ENCODE results near the gene PDGFB.

The PDGFB gene

DNA sequence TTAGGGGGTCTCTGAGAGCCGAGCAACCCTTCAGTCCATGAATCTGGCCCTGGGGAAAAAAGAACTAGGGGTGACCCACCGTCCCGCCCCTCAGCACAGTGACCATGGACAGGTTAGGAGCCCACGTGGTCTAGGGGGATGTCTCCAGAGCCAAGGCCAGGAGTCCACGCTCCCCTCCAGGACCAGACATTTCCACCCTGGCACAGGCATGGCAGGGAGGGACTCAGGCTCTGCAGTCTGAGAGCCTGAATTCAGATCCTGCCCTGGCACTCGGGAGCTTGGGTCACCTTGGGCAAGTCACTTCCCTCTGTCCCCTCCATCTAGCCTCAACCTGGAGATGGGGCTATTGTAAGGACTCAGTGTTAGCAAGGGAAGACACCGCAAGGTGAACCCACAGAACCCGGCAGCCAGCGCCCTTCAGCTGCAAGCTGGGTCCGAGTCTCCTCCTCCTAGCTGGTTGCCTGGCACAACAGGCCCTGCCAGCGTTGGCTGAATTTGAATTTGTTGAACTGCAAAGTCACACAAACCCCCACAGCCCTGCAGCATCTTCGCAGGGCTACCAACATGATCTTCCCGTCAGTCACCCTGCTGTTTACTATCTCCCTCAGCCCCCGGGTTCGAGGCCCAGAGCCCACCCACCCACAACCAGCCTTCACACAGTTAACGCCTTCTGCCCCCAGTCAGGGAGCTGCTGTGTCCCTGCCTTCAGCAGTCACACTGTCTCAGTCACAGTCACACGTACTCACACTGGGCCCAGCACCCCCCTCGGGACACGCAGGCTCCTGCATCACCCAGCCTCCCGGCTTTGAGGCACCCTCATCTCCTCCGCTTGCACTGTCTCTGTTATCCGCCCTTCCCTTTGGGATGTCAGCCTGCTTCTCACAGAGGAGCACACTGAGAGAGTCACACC lies 603 bp upstream of the PDGFB start:
- H3K27ac ChIP-seq = no peak overlapping the region
- H3K27me3 ChIP-seq (ENCODE audit: insufficient read depth, low read depth) = peaks cover 67% of the 10 kb centered on the region
- no peaks in the 10 kb centered on the region for H3K36me3 ChIP-seq (ENCODE audit: insufficient read depth)
- no peaks in the 10 kb centered on the region for H3K79me2 ChIP-seq (ENCODE audit: insufficient read depth, low read depth)
- no peak overlapping the region for H3K9ac ChIP-seq
- H4K20me1 ChIP-seq (ENCODE audit: insufficient read depth) = no peaks in the 10 kb centered on the region
- no peak overlapping the region for H3K4me2 ChIP-seq
- TF ChIP-seq CTCF (conservative IDR thresholded peaks at IDR 0.05; ENCODE audit: low read depth, low read length) = no peak
- no peaks in the 10 kb centered on the region for H3K4me1 ChIP-seq (ENCODE audit: low read depth, poor library complexity, severe bottlenecking)
- no peak overlapping the region for H2AFZ ChIP-seq (ENCODE audit: low read depth)
- H3K4me3 ChIP-seq (IDR thresholded peaks at IDR 0.05; ENCODE audit: insufficient read depth, low read depth, low read length) = no peak overlapping the region

GRCh38 chr22:39244136-39244495 lies 666 bp downstream of the PDGFB start:
- H4K20me1 ChIP-seq (ENCODE audit: insufficient read depth) = no peaks in the 10 kb centered on the region
- no peak overlapping the region for H2AFZ ChIP-seq (ENCODE audit: low read depth)
- H3K27ac ChIP-seq = no peak overlapping the region
- TF ChIP-seq CTCF (conservative IDR thresholded peaks at IDR 0.05; ENCODE audit: low read depth, low read length) = no peak
- no peaks in the 10 kb centered on the region for H3K79me2 ChIP-seq (ENCODE audit: insufficient read depth, low read depth)
- H3K9ac ChIP-seq = no peak overlapping the region
- H3K27me3 ChIP-seq (ENCODE audit: insufficient read depth, low read depth) = peaks cover 61% of the 10 kb centered on the region
- H3K4me1 ChIP-seq (ENCODE audit: low read depth, poor library complexity, severe bottlenecking) = no peaks in the 10 kb centered on the region
- no peak overlapping the region for H3K4me3 ChIP-seq (IDR thresholded peaks at IDR 0.05; ENCODE audit: insufficient read depth, low read depth, low read length)
- no peak overlapping the region for H3K4me2 ChIP-seq
- H3K36me3 ChIP-seq (ENCODE audit: insufficient read depth) = no peaks in the 10 kb centered on the region

DNA sequence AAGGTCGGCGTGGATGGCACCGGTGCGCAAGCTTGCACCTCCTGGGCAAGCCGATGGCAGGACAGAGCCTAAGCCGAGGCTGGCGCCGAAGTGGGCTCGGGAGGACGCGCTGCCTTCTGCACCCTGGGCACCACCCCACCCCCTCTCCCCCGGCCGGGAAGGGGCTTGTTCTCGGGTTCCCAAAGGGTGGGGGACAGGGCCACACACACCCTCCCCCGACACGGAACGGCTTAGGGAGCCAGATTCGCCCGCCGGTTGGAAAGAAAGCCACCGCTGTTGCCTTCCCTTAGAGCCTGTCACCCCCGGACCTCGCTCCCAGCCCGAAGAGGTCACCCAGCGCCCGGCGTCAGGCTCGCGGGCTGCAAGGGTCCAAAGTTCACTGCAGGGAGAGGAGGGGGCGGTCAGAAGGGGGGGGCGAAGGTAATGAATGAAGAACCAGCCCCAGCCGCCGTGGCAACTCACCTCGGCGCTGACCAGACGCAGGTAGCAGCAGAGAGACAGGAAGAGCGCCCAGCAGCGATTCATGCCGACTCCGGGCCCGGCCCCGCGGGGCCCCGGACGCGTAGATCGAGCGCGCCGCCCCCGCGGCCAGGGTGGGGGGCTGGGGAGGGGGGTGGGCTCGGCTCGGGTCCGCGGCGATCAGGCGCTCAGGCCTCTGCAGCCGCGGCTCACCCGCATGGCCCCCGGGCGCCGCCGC lies 1.2 kb downstream of the PDGFB start:
- no peak overlapping the region for H3K4me3 ChIP-seq (IDR thresholded peaks at IDR 0.05; ENCODE audit: insufficient read depth, low read depth, low read length)

More for the DNA sequence above, 1.2 kb downstream of the PDGFB start:
- H3K36me3 ChIP-seq (ENCODE audit: insufficient read depth) = no peaks in the 10 kb centered on the region
- no peak overlapping the region for H3K9ac ChIP-seq
- H3K79me2 ChIP-seq (ENCODE audit: insufficient read depth, low read depth) = no peaks in the 10 kb centered on the region
- H4K20me1 ChIP-seq (ENCODE audit: insufficient read depth) = no peaks in the 10 kb centered on the region
- no peak for TF ChIP-seq CTCF (conservative IDR thresholded peaks at IDR 0.05; ENCODE audit: low read depth, low read length)
- H2AFZ ChIP-seq (ENCODE audit: low read depth) = no peak overlapping the region
- H3K27me3 ChIP-seq (ENCODE audit: insufficient read depth, low read depth) = peaks cover 61% of the 10 kb centered on the region
- no peak overlapping the region for H3K27ac ChIP-seq
- H3K4me1 ChIP-seq (ENCODE audit: low read depth, poor library complexity, severe bottlenecking) = no peaks in the 10 kb centered on the region
- no peak overlapping the region for H3K4me2 ChIP-seq
